AG04449 (cell line): ENCODE results near the gene ADD2.

Experiments
- CTCF ChIA-PET: fragments of 350-600 bp; formaldehyde crosslinking; extraction: SDS; loops from one replicate; lab custom pipeline; 2021; ENCODE audit warnings: antibody characterized with exemption; lab: Yijun Ruan, JAX
- POLR2A ChIA-PET: fragments of 400-600, 350-600 bp; formaldehyde crosslinking; extraction: SDS; loops from one replicate; lab custom pipeline; 2020; ENCODE audit warnings: antibody characterized with exemption, inconsistent platforms; lab: Yijun Ruan, JAX
- DNase-seq: peaks from one replicate; pipeline ENCODE4 v3.0.0-alpha.2; 2010; ENCODE audit warnings: low read depth, low spot score
- H3K4me3 ChIP-seq: 2 replicates; pipeline ENCODE4 v1.5.1; 2011; ENCODE audit warnings: low read depth, mild to moderate bottlenecking, control low read depth, low read length
- CTCF ChIP-seq: IDR thresholded peaks from one replicate; pipeline ENCODE4 v1.5.1; 2011; ENCODE audit warnings: mild to moderate bottlenecking, moderate library complexity, low read length, control low read depth, inconsistent platforms; ENCODE audit not compliant: insufficient read depth; ENCODE audit errors: missing control alignments

ADD2 gene

GRCh38 chr2:70668911-70669310, 99.1 kb downstream of the ADD2 start:
- DNase-seq: no peak
- POLR2A ChIA-PET: no interaction called here
- no peak for TF ChIP-seq CTCF
- CTCF ChIA-PET: interaction anchor here (1.0 to 2.2 kb wide), 3 partner anchors 13 to 21 kb away, joined by 3 to 6 read pairs (median 4); no protein-coding TSS in a partner anchor
- no peak overlapping the region for H3K4me3 ChIP-seq

GRCh38 chr2:70668432-70668831, 99.6 kb downstream of the ADD2 start:
- no peak overlapping the region for H3K4me3 ChIP-seq
- DNase-seq: no peak
- CTCF ChIA-PET: interaction anchor here (1.0 kb wide), 1 partner anchor 21 kb away, joined by 3 read pairs; no protein-coding TSS in a partner anchor
- POLR2A ChIA-PET: no interaction called here
- TF ChIP-seq CTCF: no peak

GRCh38 chr2:70664525-70664924, 103.5 kb downstream of the ADD2 start:
- H3K4me3 ChIP-seq: no peak overlapping the region
- ChIA-PET CTCF (no interaction called here), POLR2A (interaction anchor here (0.6 kb wide), 1 partner anchor 31 kb away, joined by 3 read pairs; no protein-coding TSS in a partner anchor)
- no peak for DNase-seq
- no peak for TF ChIP-seq CTCF

- ChIA-PET POLR2A (no interaction called here), CTCF (no interaction called here)
- no peak overlapping the region for H3K4me3 ChIP-seq
- TF ChIP-seq CTCF: no peak
- DNase-seq: no peak
Measured at GRCh38 chr2:70663411-70663810, 104.6 kb downstream of the ADD2 start.

GRCh38 chr2:70659551-70659950, 108.4 kb downstream of the ADD2 start:
- DNase-seq: no peak
- TF ChIP-seq CTCF: no peak
- no peak overlapping the region for H3K4me3 ChIP-seq
- ChIA-PET CTCF (interaction anchor here (2.2 kb wide), 1 partner anchor 357 kb away, joined by 7 read pairs; the partner anchor contains the start of gene FAM136A), POLR2A (no interaction called here)

- POLR2A ChIA-PET: no interaction called here
- CTCF ChIA-PET: interaction anchor here (1.3 to 3.5 kb wide), 3 partner anchors 11 to 356 kb away, joined by 3 to 18 read pairs (median 7); partner anchors contain the start of gene FAM136A
- TF ChIP-seq CTCF: no peak
- no peak for DNase-seq
- H3K4me3 ChIP-seq: no peak overlapping the region
Measured at GRCh38 chr2:70658476-70658875, 109.5 kb downstream of the ADD2 start.
